GM18505 (cell line): Measurements from ENCODE around the gene HNRNPR.
"Not testable (repeated sequence)": the region's sequence is repeated elsewhere in the genome, so short reads cannot be mapped to it uniquely, and the experiment has no call there.

ENCODE experiments used
- ATAC-seq: cut with Tn5 transposase; IDR thresholded peaks from one replicate; pipeline ENCODE4 v1.9.1; 2021; ENCODE audit not compliant: unreplicated experiment
- POLR2A ChIP-seq: IDR thresholded peaks from 4 replicates; pipeline ENCODE4 v1.6.1; 2011; ENCODE audit warnings: borderline replicate concordance; ENCODE audit not compliant: insufficient read depth, insufficient read length; ENCODE audit errors: extremely low read depth

Gene HNRNPR

DNA sequence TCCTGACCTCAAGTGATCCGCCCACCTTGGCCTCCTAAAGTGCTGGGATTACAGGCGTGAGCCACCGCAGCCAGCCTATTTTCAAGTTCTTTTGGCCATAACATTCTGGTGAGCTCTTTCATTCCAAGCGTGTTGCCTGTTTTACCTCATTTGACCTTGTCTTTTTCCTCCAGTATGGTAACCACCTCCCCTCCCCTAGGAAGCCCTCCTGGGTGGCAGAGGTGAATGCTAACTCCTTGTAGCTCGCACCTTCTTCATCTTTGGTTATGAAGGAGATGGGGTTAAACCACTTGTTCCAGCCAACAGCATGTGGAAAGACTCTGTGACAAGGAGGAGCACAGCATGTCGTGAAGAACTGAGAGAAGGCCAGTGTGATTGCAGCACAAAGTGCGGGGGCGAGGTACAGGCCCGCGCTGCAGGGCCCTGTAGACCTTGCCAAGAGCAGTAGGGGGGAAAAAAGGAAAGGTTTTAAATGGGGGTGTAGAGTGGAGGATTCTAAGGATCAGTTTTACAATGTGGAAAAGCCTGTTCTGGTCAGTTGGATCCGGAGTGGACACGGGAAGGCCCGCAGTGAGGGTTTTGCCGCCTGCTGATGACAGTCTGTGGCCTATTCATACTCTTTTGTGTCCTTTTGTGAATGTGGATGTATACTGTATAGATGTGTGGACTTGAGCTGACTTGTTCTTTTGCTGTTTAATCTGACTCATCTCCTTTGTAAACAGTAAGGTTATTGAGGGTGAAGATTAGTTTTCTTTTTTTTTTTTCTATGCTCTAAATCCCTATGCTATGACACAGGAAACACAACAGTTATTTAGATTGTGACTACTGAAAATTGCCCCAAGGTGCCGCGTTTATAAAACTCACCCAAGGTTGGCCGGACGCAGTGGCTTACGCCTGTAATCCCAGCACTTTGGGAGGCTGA lies 33.1 kb upstream of the HNRNPR start:
- TF ChIP-seq POLR2A = no peak
- no peak for ATAC-seq

DNA sequence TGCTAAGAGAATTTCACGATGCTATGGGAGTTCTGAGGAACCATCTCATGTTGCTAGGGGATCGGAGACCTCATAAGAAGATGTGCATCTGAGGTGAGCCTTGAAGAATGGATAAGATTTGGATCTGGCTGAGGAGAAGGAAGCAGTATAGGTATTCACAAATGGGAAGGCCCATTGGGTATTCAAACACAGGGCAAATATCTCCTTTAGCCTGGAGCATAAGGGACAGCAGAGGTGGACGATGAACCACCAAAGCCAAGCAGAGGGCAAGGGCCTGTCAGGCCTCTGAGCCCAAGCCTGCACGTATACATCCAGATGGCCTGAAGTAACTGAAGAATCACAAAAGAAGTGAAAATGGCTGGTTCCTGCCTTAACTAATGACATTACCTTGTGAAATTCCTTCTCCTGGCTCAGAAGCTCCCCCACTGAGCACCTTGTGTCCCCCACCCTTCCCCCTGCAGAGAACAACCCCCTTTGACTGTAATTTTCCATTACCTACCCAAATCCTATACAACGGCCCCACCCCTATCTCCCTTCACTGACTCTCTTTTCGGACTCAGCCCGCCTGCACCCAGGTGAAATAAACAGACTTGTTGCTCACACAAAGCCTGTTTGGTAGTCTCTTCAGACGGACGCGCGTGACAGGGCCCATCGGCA lies 30.1 kb upstream of the HNRNPR start:
- ATAC-seq = not testable (repeated sequence)

DNA sequence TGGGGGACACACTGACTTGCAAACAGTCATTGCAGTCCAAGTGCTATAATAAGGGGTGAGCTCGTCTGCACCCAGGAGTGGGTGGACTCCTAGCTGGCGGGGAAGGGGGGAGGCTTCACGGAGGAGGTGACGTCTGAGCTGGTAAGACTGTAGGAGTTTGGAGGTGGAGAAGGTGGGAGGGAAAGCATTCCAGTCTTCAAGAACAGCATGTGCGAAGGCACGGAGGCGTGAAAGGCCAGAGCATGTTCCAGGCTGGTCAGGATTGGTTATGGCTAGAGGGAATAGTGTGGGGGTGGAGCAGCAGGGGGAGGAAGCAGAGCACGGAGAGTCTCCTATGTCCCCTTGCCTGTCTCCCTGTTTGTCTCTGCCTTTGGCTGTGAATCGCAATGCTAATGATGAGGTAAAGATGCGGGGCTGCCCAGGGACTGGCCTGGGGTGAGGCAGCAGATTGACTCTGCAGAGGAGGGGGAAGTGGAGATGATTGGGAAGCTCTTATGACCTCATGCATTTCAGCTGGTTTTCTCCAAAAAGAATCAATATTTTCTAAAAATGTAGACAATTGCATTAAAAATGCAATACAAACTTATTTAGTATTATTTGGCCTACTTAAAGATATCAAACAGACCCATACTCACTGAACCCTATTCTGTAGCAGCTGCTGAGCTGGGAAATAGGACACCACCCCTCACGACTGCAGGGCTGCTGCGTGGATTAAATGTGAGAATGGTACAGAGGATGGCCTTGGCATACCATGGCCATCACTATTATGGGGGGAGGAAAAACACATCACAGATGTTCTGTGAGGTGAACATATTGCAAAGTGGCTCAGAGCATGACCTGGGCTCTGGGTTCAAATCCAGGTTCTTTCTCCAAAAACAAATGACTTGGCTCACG lies 28.1 kb upstream of the HNRNPR start:
- TF ChIP-seq POLR2A = no peak
- ATAC-seq = no peak

DNA sequence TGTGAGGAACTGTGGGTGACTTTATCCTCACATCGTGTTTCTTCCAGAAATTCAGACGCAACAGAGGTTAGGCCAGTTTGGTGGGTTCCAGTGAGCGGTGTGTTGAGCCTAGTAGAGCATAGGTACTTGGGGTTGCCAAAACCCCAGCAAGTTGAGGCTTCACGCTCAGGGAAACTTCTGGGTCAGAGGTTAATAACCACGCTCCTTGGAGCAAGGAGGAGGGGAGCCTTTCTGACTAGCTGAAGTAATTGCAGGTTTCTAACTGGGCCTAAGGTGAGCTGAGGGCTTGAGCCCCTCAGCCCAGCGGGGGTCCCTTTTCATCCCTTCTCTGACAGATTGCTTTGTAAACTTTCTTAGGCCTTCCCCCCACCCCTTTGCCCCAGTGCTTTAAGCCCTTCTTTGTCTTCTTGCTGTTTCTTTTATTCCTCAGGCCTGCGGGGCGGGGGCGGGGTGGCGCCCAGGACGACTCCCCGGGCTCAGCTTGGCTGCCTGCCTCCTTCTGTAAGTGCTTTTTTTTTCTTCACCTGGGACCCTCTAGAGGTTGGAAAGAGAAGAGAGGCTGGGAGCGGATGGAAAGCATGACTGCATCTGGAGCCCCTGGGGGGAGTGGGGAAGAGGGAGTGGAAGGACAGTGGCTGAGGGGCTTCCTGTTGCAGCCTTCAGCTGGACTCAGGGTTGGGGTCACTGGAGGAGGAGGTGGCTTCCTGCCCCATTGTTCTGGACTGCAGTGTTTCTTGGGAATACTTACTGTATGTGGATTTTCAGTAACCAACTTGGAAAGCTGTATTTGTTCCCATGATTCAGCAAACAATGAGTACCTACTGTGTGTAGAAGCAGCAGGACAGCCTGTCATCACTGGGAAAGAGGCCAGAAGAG lies 26.9 kb upstream of the HNRNPR start:
- no peak for ATAC-seq

DNA sequence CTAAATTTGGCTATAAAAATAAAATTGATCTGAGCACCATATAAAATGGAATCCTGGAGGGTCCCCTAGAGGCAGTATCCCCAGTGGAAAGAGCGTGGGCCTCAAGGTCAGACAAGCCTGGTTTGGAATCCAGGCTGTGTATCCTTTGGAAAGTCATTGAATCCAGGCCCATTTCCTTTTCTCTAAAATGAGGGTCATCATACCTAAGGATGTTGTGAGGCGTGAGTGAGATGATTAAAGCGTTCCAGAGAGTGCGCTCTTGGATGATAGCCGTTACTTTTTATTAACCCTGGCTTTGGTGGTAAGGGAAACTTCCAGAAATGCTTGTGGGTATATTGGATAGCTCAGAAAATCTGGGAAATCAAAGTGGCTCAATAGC lies 26.2 kb upstream of the HNRNPR start:
- no peak for TF ChIP-seq POLR2A
- ATAC-seq = no peak

More for the DNA sequence above, 26.9 kb upstream of the HNRNPR start:
- TF ChIP-seq POLR2A = no peak

DNA sequence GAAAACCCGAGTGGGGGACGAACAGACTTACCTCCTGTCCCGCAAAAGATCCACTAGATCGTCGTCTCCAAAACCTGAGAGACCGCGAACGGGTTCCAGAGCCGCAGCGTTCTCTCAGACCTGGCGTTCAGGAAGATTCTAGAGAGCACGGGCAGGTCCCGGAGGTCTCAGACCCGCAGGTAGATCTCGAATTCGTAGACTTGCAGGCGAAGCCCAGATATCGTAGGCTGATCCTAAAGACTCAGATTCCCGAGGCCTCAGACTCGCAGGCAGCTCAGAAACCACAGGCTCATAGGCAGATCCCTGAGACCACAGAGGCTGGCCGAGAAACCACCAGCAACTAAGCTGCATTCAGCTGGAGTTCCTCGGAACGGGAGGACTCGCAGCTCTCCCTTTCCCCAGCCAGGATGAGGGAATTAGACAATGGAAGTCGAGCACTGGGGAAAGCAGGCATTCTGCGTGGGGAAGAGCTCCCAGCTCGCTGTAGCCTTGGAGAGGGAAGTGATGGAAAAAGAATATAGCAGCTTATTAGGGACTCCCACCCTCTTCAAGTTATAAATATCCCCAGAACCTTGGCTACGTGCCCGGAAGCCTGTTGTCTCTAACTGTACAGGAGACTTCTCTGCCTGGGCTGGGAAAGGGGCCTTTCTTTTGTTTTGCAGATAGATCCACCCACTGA lies 25.4 kb upstream of the HNRNPR start, which contains the start of gene ZNF436:
Gene ZNF436, minus strand, starts transcription at position 502 of the 679 bp plus-strand sequence. CDS start 1,831 bp downstream, outside the sequence.
- no peak for TF ChIP-seq POLR2A
- no peak for ATAC-seq

DNA sequence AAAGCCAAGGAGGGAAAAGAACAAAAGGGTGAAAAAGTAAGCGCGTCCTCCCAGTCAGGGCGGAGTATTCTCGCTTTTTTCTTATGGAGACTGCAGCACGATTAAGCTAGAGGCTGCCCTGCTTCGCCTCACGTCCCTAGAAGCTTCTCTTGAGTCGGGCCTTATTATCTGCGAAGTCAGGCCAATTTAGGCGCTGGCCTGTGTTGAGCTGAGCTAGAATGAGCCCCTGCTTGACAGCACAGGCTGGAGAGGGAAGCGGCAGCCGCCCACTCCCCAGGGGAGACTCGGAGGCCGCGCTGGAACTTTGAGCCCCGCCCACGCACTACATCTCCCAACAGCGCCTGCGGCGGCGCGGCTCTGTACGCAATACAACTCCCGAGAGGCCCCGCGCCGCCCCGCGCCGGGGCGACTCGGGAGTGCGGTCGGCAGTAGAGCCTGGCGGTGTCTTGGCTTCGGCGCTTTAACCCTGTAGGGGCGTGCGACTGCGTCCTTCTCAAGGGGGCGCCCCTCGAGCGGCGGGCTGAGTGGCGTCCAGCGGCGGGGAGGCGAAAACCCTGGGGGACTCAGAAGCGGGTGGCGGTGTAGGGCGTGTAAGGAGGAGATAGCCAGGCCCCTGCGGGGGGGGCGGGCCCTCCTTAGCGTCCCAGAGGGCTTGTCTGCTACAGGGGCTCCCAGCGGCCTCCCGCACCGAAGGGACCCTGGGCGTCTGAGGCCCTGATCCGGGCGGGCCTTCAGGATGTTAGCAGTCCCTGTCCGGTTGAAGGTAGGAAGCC lies 24.7 kb upstream of the HNRNPR start:
- peak; percentile 63 for ATAC-seq
- peak; percentile 85 for TF ChIP-seq POLR2A

DNA sequence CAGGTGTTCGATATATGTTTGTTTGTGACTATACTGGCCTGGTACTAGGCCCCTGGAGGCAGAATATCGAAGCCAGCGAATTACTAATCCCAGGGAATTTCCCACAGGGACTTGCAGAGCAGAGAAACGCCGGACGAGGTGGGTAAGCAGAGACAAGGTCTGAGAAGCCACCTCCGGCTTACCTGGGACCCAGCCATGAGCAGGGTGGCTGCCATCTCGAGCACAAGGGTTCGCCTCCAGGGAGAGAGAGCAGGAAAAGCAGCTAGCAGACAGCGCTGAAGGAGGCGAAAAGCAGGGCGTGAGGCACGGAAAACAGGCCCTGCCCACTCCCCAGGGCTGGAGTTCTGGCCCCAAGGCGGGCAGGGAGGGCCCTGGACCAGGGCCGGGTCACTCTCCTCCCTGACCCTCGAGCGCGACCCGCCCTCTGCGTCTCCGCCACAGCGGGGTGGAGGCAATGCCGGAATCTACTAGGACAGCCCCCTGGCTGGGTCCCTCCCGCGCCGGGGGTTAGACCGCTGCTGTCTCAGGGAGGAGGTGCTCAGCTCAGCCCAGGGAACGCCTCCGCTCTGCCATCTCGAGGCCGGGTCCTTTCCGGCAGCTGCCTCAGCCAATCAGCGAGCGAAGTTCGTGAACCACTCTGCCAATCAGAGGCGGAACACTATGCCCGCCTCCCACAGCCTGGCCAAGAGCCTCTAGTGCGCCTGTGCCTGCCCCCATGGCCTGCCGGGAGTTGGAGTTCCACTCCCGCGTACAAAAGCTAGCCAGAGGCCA lies 23.9 kb upstream of the HNRNPR start:
- peak; percentile 90 for ATAC-seq
- TF ChIP-seq POLR2A = peak; percentile 75

DNA sequence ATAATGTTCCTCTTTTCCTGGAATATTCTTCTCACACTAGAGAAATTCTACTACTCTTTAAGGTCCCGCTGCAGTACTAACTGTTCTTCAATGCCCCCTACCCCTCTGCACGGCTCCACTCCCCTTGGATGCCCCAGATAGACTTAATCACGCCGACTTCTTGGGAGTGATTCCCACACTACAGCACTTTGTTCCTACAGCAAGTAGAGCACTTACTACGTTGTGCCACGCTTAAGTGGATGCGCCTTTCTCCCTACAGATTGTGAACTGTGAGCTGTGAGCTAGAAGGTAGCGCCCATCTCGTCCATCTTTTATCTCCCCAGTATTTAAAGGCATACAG lies 23.3 kb upstream of the HNRNPR start:
- no peak for TF ChIP-seq POLR2A
- no peak for ATAC-seq

DNA sequence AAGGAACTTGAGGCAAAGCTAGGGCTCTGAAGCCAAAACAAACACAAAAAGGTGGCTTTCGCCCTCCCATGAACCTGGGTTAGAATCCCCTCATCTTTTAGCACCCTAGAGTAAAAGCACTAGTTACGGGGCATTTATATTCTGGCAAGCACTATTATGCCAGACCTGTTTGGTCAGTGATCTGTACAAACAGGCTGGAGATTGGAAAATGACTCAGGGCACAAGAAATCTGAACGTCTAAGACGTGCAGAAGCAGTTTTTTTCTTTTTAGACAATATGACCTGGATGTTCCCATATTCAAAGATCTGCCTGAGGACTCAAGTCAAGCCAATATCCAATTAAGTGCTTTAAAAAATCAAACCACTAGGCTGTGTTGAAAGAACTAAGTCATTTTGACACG lies 22.5 kb upstream of the HNRNPR start:
- TF ChIP-seq POLR2A = no peak
- ATAC-seq = no peak

DNA sequence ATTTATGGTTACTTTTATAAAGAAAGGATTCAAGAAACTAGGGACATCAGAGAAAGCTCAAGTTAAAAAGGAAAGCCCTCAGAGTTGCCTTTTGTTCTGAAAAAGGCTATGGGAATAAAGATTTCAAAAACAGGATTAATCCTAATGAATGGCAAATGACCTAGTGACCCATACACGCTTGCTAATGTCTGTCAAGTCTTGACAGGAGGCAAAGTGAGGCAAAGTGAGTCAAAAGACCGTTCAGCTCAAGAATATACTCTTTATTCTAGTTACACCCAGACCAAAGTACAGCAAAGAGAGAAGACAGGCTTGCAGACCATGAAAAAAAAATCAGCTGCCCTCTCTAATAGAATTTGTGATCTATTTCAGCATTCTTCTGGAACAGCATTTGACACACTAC lies 22.1 kb upstream of the HNRNPR start:
- no peak for ATAC-seq
- TF ChIP-seq POLR2A = no peak
